SK-N-DZ (cell line): Measurements from ENCODE around the gene HNRNPK. TPM values are rescaled to one million over a fixed set of nuclear protein-coding genes. Genes with fewer than 3 reads are reported as not detected.

Experiments
- DNase-seq: peaks from one replicate; pipeline ENCODE4 v3.0.0-alpha.2; 2015; ENCODE audit warnings: low spot score
- polyA plus RNA-seq, 2 experiments: library from polyadenylated mRNA; depleted of rRNA; stranded (reverse); fragments of >200 nt; gene quantifications; 2 replicates each; pipeline ENCODE4 v1.2.3, GENCODE V29; 2014

Gene HNRNPK
- 667 and 689 TPM in 2 replicates for polyA plus RNA-seq (2014; cell fraction: cytosol; rRNA removed)
- polyA plus RNA-seq (2014; cell fraction: nucleus; rRNA removed): 474 and 537 TPM in 2 replicates

- DNase-seq: peak; percentile 96
Measured at GRCh38 chr9:83979812-83980394, at the start of gene HNRNPK. TSS of gene HNRNPK (minus strand) at chr9:83980215. CDS start at chr9:83978252, 1,963 bp downstream.

GRCh38 chr9:84027201-84027600, 47.2 kb upstream of the HNRNPK start:
- no peak for DNase-seq

- no peak for DNase-seq
Measured at GRCh38 chr9:84024041-84024575, 44.1 kb upstream of the HNRNPK start.

DNA sequence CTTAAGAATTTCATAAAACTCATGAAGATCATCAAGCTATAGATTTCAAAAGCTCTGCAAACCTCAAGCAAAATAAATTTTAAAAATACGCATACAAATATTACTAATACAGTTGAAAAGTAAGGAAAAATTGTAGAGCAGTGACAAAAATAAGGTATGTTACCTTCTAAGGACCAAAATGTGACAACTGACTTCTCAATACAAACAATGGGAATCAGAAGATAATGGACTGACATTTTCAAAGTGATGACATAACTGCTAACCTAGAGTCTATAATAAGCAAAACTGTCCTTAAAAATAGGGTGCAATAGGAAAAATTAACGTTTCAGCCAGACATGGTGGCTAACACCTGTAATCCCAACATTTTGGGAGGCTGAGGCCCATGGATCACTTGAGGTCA, 27.6 kb upstream of the HNRNPK start:
- no peak for DNase-seq

DNA sequence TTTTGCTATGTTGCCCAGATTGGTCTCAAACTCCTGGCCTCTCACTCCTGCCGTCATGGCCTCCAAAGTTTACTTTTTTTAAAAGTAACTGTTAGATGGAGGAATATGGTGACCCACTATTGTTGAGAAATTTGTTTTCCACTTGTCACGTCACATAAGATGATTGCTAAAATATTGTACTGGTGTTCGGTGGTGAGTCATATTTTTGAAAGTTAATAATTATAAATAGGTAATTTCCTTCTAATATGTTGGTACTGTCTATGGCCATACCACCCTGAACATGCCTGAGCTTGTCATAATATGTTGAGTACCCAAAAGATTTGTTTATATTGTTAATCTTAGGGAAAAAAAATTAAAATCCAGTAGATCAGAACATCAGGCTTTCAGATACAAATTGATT, 23.2 kb upstream of the HNRNPK start:
- no peak for DNase-seq

DNA sequence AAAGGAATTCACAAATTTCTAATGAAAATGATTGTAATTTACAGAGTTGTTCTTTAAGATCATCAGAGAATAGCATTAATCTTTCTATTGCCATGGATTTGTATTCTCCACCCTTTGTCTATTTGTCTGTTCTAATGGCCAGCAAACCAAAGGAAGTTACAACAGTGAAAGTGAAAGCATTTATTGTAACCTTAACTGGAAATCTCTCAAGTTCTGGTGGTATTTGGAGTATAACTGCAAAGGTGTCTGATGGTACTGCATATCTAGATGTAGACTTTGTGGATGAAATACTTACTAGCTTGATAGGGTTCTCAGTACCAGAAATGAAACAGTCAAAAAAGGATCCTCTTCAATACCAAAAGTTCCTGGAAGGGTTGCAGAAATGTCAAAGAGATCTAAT, 22.3 kb upstream of the HNRNPK start:
- no peak for DNase-seq

GRCh38 chr9:84001621-84002020, 21.6 kb upstream of the HNRNPK start:
- no peak for DNase-seq

GRCh38 chr9:84000186-84000585, 20.2 kb upstream of the HNRNPK start:
- DNase-seq: no peak

GRCh38 chr9:83999141-83999918, 19.3 kb upstream of the HNRNPK start:
- no peak for DNase-seq

- DNase-seq: no peak
Measured at GRCh38 chr9:83996126-83996525, 16.1 kb upstream of the HNRNPK start.

- no peak for DNase-seq
Measured at GRCh38 chr9:83992901-83993300, 12.9 kb upstream of the HNRNPK start.

GRCh38 chr9:83992407-83992806, 12.4 kb upstream of the HNRNPK start:
- DNase-seq: no peak

- DNase-seq: no peak
Measured at GRCh38 chr9:83991355-83991754, 11.3 kb upstream of the HNRNPK start.

DNA sequence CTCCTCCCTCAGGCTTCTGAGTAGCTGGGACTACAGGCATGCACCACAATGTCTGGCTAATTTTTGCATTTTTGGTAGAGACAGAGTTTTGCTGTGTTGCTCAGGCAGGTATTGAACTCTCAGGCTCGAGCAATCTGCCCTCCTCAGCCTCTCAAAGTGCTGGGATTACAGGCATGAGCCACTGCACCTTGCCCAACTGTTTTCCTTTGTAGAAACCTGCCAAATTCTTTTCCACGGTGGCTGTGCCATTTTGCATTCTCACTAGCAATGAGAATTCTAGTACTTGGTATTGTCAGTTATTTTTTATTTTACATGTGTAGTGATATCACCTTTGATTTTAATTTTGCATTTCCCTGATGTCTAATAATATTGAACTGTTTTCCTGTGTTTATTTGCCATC, 8.4 kb upstream of the HNRNPK start:
- no peak for DNase-seq

GRCh38 chr9:83987402-83987791, 7.4 kb upstream of the HNRNPK start:
- DNase-seq: no peak

GRCh38 chr9:83986765-83987401, 6.9 kb upstream of the HNRNPK start:
- no peak for DNase-seq

DNA sequence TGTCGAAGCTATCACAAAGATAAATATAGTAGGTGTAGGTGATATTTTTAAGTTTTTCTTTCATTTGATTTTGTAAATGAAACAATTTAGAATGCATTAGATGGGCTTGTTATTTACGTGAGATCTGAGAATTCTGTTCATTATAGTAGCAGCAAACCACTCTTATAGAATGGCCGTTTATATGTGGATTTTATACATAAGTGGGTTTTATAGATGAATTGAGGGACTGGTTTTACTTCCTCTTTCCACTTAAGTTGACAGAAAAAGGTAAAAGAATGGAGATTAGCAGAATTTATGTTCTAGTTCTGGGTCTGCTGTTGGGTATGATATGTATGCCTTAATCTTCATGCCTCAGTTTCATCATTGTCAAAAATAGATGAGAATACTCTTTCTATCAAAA, 6.2 kb upstream of the HNRNPK start:
- no peak for DNase-seq

GRCh38 chr9:83981126-83981871, 1.3 kb upstream of the HNRNPK start:
- peak; percentile 62 for DNase-seq

- peak; percentile 95 for DNase-seq
Measured at GRCh38 chr9:83980395-83981125, 545 bp upstream of the HNRNPK start, which contains the start of gene RMI1. TSS of gene RMI1 (plus strand) at chr9:83980805. CDS start at chr9:84000987, 20,182 bp downstream.

GRCh38 chr9:83978992-83979811, 813 bp downstream of the HNRNPK start:
- DNase-seq: peak; percentile 65
